ENCODE measurements around the gene ABCG8.

Gene ABCG8

DNA sequence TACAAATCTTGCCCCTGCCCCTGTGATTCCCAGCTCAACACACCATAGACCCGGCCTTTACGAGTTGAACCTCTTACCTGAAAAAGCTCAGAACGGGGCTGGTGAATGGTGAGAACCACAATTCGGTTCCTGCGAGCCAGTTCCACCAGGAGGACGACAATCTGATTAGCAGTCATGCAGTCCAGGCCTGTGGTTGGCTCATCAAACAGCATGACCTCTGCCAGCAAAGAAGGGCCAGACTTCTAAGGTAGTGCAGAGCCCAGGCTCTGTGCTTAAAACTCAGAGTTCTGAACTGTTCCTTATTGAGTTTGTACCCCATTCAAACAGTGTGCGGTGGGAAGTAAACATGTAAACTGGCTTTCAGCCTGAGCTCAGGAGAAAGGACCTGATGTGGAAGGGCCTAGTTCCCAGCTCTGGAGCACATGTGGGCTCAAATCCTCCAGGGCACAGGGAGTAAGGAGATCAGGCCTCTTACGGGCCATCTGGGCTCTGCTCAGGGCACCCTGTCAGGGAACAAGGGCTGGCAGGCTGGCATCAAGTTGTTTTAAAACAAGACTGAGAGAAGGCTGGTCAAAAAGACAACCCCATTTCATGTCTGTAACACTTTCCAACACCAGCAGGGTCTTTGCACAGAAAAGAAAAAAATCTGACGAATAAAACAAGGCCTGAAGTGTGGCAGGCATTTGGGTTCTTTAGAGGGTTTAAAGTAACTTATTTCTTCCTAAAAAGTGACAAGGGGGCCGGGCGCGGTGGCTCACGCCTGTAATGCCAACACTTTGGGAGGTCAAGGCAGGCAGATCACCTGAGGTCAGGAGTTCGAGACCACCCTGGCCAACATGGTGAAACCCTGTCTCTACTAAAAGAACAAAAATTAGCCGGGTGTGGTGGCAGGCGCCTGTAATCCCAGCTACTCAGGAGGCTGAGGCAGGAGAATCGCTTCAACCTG is 12.2 kb upstream of the ABCG8 start:
- DNase-seq: no peak

DNA sequence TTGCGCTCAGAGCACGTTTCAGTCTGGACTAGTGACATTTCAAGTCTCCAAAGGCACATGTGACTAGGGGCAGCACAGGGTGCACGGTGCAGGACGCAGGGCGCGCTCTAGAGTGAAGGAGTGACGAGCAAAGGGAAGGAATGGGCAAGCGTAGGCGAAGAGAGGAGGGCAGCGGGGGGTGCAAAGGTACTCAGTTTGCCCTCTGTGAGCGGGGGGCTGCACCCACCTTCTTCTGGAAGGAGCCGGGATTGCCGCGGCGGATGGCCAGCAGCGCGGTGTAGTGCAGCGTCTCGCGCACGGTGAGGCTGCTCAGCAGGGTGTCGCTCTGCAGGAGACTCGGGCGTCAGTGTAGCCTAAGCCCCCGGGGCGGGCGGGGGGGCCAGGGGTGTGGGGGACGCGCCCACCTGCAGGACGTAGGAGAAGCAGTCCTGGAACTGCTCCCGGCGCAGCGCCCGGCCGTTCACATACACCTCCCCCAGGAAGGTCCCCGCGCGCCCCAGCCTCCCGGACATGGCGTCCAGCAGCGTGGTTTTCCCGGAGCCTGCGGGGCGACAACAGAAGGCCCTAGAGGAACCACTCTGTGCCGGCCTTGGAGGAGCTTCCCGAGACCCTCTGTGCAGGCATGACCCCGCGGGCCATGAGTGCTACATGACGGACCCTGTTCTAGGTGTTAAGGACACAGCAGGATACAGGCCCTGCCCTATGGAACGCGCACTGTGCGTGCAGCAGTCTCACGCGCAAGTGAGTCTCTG is 7.1 kb upstream of the ABCG8 start:
- DNase-seq: no peak

DNA sequence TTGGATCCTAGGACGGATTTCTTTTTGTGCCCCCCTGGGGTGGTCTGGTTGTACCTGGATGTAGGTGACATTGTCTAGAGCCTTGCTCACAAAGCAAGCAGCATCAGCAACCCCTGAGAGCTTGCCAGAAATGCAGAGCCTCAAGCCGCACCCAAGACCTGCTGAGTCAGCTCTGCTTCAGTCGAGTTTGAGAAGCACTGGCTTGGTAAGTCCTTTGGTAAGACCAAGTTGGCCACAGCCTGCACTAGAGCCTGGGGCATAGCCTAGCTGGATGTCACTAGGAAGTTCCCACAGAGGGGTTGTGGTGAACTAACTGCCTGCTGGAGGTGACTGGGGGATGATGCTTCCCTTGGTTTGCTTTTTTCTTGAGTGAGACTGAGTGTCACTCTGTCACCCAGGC is 6.3 kb upstream of the ABCG8 start:
- no peak for DNase-seq

DNA sequence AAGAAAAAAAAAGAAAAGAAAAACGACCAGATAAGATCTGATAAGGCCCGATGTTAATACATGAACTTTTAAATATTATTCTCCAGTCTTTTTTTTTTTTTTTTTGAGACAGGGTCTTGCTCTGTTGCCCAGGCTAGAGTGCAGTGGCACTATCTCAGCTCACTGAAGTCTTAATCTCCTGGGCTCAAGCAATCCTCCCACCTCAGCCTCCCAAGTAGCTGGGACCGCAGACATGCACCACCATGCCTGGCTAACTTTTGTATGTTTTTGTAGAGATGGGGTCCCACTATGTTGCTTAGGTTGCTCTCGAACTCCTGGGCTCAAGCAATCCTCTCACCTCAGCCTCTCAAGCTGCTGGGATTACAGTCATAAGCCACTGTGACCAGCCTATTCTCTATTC is 1.7 kb upstream of the ABCG8 start:
- DNase-seq: no peak

DNA sequence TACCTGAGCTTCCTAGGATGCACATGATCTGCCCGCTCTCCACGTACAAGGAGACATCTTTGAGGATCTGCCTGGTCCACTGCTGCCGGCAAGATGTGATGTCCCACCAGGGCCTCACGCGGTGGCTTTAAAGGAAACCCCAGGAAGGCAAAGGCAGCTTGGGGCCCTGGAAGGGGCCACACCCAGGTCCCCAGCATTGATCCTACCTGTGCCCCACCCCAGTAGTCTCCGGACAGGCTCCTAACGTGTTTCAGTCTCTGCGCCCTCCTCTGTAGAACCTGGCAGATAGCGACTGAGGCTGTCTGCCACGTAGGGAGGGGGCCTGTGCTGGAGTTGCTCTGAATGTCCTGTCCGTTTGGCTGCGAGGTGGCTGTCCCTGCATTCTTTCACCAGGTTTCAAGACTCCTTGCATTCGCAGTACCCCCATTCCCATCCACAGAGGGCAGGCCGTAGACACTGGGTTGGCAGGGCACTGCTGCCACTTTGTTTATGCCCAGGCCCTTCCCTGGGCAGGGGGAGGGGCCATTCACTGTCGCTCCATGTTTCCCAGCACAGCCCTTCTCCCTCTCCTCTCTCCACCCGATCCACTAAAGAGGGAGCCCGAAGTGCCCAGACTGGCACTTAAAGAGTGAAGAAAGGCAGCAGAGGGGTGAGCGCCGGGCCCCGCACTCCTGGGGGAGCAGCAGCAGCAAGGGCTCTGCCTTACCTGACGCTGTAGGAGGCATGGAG is 776 bp upstream of the ABCG8 start:
- DNase-seq: no peak

DNA sequence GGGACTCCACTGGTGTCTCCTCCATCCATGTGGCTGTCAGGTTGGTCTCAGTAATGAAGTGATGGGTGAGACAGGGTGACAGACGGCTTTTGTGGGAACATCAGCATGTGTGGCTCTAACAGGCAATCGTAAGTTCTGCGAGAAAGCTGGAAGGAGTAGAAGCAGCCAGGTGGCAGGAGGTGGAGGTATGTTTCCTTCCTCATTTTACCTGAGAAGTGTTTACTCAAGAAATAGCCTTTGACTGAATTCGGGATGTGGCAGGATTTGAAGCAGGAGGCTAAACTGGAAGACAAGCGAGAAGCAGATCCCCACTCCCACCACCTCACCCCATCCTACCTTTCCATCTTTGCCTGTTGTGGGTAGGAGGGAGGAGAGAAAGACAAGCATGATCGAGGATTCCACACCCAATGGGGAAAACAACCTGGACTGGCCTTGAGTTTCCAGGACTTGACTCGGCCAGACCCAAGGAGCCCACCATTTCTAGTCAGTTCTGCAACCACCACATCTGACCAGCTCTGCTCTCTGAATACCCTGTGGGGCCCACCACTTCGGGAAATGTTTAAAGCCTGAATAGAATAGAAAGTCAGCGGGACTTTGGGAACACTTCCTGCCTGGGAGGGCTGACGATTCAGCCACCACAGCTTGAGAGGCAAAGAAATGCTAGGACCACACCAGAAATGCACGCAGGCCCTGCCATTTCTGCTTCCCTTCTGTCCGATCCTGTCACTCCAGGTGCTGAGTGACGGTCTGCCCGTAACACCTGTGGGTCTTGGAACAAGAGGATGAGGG is 1.2 kb downstream of the ABCG8 start:
- DNase-seq: no peak

DNA sequence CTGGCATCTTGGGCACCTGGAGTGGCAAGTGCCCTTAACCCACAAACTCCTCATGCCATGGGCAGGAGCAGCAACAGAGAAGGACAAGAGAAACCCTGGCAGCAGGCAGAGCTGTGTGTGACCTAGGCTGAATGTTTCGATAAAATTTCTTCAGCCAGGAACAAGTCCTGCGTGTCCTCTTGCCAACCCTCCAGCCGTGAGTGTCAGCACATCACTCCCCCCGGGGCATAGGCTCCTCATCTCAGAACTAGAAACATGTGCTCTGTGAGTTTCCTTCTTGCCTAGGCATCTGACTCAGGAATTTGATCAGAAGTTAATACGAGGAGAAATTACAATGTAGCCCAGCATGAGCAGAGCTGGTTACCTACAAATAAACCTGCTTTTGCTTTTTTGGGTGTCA is 2.2 kb downstream of the ABCG8 start:
- DNase-seq: no peak

DNA sequence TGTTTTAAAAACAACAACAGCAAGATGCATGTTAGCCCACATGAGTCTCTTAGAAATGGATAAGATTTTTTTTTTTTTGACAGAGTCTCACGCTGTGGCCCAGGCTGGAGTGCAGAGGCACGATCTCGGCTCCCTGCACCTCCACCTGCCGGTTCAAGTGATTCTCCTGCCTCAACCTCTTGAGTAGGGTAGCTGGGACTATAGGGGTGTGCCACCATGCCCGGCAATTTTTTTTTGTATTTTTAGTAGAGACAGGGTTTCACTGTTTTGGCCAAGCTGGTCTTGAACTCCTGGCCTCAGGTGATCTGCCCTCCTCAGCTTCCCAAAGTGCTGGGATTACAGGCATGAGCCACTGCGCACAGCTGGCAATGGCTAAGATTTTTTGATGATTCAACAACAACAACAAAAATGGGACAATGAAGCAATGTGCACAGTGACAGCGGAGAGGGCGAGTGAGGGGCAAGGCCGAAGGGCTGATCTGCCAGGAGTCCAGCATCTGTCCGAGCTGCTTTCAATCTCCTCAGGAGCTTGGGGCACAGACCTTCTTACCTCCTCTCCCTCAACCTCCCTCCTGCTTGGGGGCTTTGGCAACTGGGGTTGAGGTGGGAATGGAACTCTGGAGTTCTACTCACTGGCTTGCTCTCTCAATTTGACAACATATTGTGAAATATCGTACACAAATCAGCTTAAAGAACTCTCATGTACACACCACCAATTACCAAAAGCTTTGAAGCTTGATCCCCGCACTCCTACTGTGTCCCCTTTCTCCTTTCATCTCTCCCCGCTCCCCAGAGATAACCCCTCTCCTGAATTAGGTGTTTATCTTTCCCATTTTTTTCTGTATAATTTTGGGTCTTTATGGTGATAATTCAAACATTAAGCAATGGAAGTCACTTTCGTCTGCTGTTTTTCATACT is 3.4 kb downstream of the ABCG8 start:
- no peak for DNase-seq

DNA sequence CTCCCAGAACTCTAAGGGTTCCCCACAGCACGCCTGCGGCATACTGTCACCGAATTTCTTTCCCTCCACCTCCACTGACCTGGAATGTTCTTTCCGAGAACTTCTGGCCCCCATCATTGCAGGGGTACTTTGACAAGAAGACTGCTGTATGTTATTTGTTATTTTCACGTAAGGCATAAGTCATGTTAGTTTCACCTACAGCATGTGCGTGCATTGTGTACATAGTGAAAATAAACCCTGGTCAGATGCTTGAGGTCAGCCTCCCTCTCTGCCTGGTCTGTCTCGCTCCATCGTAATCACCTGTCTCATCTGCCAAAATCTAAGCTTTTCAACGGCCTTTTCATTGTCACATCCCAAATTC is 4.1 kb downstream of the ABCG8 start:
- no peak for DNase-seq

DNA sequence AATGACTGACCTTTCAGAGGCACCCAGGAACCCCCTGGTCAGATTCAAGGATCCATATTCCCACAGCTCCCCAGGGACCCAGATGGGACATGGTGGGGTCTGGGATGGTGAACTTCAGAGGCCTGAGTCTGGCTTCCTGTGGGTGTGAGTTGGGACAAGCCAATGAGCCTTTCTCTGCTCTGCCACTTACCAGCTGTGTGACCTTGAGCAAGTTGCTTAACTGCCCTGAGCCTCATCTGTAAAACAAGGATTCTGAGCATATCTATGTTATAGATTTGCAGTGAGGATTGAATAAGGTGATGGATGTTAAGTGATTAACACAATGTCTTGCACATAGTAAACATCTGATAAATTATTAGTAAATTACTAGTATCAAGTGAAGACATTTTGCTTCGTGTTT is 6.4 kb downstream of the ABCG8 start:
- DNase-seq: no peak

DNA sequence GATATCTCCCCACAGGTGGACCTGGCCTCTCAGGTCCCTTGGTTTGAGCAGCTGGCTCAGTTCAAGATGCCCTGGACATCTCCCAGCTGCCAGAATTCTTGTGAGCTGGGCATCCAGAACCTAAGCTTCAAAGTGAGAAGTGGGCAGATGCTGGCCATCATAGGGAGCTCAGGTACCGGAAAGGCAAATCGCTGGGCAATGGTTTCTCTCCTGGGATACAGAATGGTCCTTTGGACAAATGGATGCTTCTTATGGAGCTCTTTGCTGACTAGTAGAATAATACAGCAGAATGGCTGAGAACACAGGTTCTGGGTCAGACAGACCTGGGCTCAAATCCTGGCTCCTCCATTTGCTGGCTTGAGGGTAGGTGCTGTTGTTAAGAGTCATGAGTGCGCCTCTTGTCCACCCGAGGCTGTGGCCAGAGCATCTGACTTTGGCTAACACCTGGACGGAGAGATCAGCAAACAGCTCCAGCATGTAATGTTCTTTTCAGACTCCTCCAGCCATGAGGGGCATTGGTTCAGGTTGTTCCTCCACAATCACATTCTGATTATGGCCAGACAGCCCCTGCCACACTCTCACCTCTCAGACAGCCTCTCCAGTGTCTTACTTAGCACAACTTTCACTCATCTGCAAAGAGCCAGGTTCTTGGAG is 7.5 kb downstream of the ABCG8 start:
- no peak for DNase-seq

DNA sequence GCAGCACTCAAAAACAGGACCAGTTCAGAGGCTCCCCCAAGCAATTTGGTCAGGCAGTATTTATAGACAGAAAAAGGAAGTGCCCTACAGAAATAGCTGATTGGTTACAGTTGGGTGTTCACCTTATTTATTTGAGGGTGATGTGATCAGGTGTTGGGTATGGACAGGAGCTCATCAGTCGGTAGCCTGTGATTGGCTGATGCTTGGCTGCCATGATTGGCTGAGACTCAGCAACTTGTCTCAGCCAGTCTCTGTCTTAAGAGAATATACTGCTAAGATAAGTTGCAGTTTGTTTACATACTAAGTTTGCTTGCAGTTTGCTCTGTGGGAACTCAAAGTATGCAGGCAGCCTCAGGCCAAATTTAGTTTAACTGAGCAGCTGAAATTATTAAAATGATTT is 9.4 kb downstream of the ABCG8 start:
- DNase-seq: no peak

DNA sequence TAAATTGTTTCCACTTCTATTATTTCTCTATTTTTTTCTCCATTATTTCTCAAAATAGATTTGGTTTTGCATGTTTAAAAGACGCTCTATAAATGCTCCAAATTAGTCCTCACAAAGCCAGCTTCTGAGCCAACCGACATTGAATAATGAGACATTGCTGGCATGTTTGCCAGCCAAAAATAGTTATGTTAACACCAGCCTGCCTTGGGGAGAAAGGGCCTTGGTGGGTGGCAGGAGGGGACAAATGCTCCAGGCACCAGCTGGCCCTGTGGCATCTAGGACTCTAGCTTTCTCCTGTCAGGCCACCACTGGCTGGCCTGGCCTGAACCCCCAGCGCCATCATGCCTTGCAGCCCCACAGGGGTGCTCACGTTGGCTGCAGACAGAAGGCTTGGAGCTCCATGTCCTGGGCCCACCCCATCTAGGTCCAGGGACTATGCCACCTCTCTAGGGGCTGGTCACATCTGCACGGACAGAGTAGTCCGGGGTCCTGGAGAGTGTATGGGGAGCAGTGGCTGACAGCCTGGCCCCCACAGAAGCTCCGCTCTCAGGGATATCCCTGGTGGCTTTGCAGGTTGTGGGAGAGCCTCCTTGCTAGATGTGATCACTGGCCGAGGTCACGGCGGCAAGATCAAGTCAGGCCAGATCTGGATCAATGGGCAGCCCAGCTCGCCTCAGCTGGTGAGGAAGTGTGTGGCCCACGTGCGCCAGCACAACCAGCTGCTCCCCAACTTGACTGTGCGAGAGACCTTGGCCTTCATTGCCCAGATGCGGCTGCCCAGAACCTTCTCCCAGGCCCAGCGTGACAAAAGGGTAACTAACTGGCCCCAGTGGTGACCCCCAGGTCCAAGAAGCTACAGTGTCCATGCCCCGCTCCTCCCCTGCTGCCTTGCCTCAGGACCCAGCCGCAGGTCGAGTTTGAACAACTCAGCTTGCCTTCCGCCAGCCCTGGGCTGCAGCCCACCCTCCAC is 12.5 kb downstream of the ABCG8 start:
- no peak for DNase-seq

DNA sequence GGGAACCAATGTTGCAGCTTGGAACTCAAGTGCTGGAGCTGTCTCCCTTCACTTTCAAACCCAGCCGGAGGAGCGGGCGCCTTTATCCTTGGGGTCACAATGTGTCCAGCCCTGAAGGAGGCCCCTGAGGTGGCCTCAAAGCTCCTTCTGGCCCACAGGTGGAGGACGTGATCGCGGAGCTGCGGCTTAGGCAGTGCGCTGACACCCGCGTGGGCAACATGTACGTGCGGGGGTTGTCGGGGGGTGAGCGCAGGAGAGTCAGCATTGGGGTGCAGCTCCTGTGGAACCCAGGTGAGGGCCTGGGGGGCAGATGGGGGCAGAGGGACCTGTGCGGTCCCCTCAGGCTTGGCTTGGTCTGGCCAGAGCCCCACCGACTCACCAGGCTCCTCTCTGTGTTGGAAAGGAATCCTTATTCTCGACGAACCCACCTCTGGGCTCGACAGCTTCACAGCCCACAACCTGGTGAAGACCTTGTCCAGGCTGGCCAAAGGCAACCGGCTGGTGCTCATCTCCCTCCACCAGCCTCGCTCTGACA is 13.5 kb downstream of the ABCG8 start:
- DNase-seq: no peak

DNA sequence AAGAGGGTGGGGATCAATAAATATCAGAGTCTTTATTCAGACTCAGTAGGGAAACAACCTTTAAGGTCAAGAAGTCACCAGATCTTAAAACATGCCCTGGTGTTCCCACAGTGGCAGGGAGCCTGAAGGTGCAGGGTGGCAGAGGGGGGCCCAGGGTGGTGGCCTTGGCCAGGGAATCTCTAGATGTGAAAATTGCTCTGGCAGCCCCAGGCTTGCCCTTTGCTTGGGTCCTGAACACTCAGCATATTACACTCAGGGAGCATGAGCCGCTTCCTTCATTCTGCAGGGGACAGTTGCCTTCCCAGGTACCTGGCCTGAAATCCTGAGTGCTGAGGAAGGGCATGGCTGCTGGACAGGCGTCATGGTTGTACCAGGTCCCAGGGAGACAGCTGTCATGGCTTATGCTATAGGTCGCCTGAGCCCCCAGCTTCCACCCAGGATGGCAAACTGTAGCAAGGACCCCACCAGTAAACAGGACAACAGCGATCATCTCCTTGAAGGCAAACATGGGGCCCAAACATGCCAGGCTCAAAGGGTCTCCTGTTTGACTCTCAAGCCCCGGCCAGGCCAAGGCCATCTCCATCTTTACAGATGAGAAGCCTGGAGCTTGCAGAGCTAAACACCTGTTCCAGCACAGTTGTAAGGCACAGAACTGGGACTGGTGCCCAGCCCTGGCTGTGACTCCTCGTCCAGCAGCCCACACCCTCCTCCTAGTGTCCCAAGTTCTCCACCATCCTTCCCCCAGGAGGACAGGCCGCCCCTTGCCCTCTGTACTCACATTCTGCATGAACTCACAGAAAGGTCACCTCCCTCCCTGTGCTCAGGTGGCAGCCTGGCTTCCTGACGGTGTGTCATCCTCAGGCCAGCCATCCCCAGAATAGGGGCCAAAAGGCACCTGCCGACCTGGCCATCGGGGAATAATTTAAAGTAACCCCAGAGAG is 14.6 kb downstream of the ABCG8 start:
- no peak for DNase-seq

DNA sequence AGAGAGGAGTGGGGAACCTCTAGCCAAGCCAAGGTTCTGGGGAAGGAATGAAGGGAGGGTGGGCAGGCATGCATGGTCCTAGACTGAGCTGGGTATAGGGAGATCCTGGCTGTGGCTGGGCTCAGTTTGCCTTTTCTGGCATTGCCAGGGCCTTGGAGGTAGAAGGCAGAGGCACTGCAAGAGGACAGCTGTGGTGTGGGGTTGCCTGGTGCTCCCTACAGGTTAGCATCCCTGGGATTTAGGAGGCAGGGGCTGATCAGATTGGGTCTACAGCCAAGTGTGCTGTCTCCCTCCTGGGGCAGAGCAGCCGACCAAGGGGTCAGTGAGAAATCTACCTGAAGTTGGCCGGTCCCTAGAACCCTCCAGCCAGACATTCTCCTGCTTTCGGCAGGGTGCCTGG is 15.9 kb downstream of the ABCG8 start:
- DNase-seq: no peak

DNA sequence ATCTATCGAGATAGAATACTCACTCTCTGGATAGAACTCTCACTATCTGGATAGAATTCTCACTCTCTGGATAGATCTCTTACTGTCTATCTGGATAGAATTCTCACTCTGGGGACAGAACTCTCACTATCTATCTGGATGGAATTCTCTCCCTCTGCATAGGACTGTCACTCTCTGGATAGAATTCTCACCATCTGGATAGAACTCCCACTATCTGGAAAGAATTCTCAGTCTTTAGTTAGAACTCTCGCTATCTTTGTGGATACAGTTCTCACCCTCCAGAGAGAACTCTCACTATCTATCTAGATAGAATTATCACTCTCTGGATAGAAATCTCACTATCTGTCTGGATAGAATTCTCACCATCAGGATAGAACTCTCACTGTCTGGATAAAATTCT is 16.5 kb downstream of the ABCG8 start:
- no peak for DNase-seq

DNA sequence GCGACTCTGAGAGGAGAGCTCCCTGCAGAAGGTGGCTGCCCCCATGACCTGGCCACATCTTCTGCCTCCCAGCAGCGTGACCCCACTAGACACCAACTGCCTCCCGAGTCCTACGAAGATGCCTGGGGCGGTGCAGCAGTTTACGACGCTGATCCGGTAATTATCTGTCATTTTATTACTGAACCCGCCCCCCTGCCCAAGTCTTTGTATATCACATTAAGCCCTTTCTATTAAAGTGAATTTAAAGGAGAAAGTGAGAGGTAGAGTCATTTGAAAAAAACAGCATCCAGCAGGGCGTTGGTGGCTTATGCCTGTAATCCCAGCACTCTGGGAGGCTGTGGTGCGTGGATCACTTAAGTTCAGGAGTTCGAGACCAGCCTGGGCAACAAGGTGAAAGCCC is 33.4 kb downstream of the ABCG8 start:
- DNase-seq: no peak
